Esophagus squamous epithelium (tissue), 5 donors: ENCODE results near the gene NOTUM. TPM values are rescaled to one million over a fixed set of nuclear protein-coding genes. Genes with fewer than 3 reads are reported as not detected.

Source experiments
- DNase-seq: peaks from one replicate; lab custom pipeline; 2025; lab: John Stamatoyannopoulos, UW
- H3K27ac ChIP-seq, 4 donors: fragments of 200-600 bp; sonication (generic); one replicate each; pipeline ENCODE4 v1.5.1; 2016 to 2019; ENCODE audit warnings: mild to moderate bottlenecking in 1 of 4
- H3K27me3 ChIP-seq, 4 donors: fragments of 200-600 bp; sonication (generic); 1 replicate in 3 of 4; 2 replicates in 1 of 4; pipeline versions ENCODE4 v1.5.1 to v1.6.0; 2017 to 2021; ENCODE audit warnings: antibody characterized with exemption in 1 of 4
- H3K36me3 ChIP-seq, 3 donors: fragments of 200-600 bp; sonication (generic); one replicate each; pipeline ENCODE4 v1.5.1; 2016 to 2019
- H3K4me1 ChIP-seq, 3 donors: fragments of 200-600 bp; sonication (generic); one replicate each; pipeline ENCODE4 v1.5.1; 2017 to 2019
- H3K4me3 ChIP-seq, 4 donors: fragments of 200-600 bp; sonication (generic); 1 replicate in 3 of 4; 2 replicates in 1 of 4; pipeline ENCODE4 v1.5.1; 2016 to 2019; ENCODE audit warnings: mild to moderate bottlenecking in 2 of 4, moderate library complexity in 1 of 4
- H3K9me3 ChIP-seq, 3 donors: fragments of 200-600 bp; sonication (generic); one replicate each; pipeline ENCODE4 v1.5.1; 2016 to 2019
- POLR2A ChIP-seq, 4 donors: fragments of 450-650 bp; IDR thresholded peaks; one replicate each; pipeline ENCODE4 v1.6.1; 2017; ENCODE audit warnings: antibody characterized with exemption in 4 of 4, mild to moderate bottlenecking in 4 of 4, moderate library complexity in 3 of 4
- WGBS, 2 donors: methylation state at CpG; one replicate each; pipeline ENCODE4 v1.1.5; 2018; 5-methylcytosine and 5-hydroxymethylcytosine counted together
- intact Hi-C: fragments of 100-400 bp; cut with DNase I; formaldehyde crosslinking; loops from one replicate; pipeline ENCODE4 v1.15.0; 2022
- total RNA-seq, 4 donors: library from RNA; depleted of rRNA; stranded (reverse); fragments of >200 nt; gene quantifications; one replicate each; pipeline ENCODE4 v1.1.0, GENCODE V29; 2016
- TF ChIP-seq, protein P1 (sequence below), 6 experiments: fragments of 450-650 bp in 4 of 6; fragments of 200-600 bp in 2 of 6; sonication (generic) in 2 of 6; IDR thresholded peaks; one replicate each; pipeline ENCODE4 v1.5.1; 2016 to 2019; ENCODE audit warnings: antibody characterized with exemption in 6 of 6, mild to moderate bottlenecking in 4 of 6, moderate library complexity in 4 of 6
- donor health status: DM: yes; HTN: yes; CAD: no.

Gene NOTUM
- total RNA-seq, 4 donors from 2014 or later: 0.11 to 0.94 (median 0.19) TPM; not detected in 1

DNA sequence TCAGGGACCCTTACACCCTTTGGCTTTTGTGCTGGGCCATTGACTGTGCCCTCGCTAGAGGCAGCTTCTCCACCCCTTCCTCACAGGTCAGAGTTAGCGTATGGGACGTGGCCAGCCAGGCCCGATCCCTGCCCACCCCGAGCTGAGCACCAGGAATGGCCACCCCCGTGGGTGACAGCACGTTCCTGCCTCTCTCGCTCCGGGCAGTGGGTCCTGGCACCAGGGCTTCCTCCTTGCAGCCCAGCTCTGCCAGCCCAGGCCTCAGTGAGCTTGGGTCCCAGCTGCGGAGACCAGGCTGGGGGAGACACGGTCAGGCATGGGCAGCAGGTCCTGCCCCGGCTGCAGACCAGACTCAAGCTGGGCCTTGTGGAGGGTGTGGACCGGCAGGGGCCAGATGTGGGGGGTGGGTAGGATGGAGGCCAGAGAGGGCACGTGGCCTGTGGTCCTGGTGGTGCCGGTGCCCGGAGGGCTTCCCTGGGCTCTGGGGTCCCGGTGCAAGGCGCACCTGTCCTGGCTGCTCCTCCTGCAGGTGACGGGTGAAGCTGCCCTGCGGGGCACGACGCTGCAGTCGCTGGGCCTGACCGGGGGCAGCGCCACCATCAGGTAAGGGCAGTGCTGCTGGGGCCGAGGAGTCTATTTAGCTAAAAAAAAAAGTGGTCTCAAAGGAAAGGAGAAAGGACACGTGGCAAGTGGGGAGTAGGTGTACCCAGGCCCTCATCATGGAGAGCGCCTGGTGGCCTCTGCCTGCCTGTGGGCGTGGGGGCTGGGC, 34.7 kb upstream of the NOTUM start:
- Histone ChIP-seq H3K9me3 (no peaks in the 10 kb centered on the region), H3K36me3 (peaks cover 0 to 41% (median 0%) of the 10 kb centered on the region in 3 donors), H3K4me3 (no peak overlapping the region), H3K4me1 (peaks cover 19 to 48% (median 22%) of the 10 kb centered on the region in 3 donors), H3K27me3 (no peaks in the 10 kb centered on the region), H3K27ac (no peak overlapping the region)
- no peak for TF ChIP-seq POLR2A (IDR thresholded peaks at IDR 0.05)
- TF ChIP-seq, protein P1, sequence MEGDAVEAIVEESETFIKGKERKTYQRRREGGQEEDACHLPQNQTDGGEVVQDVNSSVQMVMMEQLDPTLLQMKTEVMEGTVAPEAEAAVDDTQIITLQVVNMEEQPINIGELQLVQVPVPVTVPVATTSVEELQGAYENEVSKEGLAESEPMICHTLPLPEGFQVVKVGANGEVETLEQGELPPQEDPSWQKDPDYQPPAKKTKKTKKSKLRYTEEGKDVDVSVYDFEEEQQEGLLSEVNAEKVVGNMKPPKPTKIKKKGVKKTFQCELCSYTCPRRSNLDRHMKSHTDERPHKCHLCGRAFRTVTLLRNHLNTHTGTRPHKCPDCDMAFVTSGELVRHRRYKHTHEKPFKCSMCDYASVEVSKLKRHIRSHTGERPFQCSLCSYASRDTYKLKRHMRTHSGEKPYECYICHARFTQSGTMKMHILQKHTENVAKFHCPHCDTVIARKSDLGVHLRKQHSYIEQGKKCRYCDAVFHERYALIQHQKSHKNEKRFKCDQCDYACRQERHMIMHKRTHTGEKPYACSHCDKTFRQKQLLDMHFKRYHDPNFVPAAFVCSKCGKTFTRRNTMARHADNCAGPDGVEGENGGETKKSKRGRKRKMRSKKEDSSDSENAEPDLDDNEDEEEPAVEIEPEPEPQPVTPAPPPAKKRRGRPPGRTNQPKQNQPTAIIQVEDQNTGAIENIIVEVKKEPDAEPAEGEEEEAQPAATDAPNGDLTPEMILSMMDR (IDR thresholded peaks at IDR 0.05): no peak
- DNase-seq: no peak
- intact Hi-C loops: no loop called here
- 96 to 98% methylated on average over 4 to 15 of the region's 29 CpGs for WGBS, 2 donors

DNA sequence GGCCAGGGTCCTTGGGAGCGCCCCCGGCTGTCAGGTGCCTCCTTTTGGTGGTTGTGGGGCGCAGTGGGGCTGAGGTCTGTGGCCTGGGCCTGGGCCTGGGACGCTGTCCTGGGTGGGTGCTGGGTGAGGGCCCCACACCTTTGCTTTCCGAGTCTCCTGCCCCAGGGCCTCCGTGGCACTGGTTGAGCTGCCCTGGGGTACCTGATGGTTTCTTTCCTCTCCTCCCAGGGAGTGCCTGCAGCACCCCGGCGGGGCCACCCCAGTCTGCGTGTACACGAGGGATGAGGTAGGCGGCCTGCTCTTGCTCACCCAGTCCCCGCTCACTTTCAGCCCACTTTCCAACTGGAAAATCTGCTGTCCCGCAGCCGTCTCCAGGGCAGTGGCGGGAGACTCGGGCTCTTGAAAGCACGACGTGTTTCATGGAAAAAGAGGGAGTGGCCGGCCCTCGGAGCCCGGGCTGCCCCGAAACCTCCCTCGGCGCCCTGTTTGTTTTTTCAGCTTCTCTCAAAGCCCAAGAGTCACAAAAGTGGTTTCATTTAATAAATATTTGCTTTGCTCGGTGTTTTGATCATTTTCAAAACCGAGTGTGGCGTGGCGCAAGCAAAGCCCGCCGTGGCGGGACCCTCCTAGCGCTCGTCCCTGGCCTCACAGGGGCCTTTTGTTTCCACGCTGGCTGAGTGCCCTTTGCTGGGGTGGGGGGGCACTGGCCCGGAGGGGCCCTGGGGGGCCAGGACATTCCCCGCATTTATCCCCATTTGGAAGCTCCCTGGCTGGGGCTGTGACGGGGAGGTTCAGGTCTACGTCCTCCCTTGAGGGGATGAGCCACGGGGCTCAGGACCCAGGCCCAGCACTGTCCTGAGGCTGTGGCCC, 33.8 kb upstream of the NOTUM start:
- 82 to 83% methylated on average over 12 to 25 of the region's 39 CpGs for WGBS, 2 donors
- intact Hi-C loops: no loop called here

DNA sequence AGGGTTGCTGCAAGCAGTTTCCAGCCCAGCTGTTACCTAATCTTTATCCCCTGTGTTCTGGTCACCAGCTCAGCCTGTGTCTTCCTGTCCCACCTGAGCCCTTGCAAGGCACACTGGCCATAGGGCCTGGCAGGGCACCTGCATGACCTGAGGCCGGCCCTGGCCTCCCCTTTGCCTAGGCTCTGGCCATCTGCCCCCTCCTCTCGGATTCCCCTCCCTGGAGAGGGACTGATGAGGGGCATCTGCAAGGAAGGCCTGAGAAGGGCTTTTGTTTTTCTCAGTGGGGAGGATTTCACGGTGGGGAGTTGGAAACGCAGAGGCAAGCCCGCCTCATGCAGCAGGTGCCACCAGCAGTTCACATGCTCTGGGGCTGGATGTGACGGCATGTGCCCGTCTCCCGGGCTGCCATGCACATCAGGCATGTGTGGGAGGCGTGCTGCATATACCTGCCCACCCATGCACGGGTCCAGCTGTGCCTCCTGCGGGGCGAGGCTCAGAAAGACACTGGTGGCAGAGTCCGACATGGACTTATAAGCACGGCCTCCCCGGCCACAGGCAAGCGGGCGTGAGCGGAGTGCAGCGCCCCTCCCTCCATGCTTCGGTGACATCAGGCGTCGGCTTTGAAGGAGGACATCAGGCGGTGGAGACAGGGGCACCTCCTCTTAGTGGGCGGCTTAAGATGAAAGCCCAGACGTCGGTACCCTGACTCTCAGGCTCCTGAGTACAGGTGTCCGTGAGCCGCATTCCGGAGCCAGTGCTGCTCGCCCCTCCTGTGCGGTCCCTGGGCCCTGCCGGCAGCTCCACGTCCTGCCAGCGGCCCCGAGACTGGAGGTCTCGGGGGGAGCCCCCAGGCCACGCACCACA, 33.0 kb upstream of the NOTUM start:
- H3K27ac ChIP-seq: no peak overlapping the region
- 92 to 93% methylated on average over 12 to 14 of the region's 37 CpGs for WGBS, 2 donors
- no peaks in the 10 kb centered on the region for H3K9me3 ChIP-seq
- peaks cover 19 to 44% (median 22%) of the 10 kb centered on the region in 3 donors for H3K4me1 ChIP-seq
- H3K4me3 ChIP-seq: no peak overlapping the region
- intact Hi-C loops: no loop called here
- H3K36me3 ChIP-seq: peaks cover 0 to 44% (median 0%) of the 10 kb centered on the region in 3 donors
- no peak for DNase-seq
- TF ChIP-seq, protein P1 (IDR thresholded peaks at IDR 0.05): no peak
- no peak for TF ChIP-seq POLR2A (IDR thresholded peaks at IDR 0.05)
- no peaks in the 10 kb centered on the region for H3K27me3 ChIP-seq

More for the DNA sequence above, 33.8 kb upstream of the NOTUM start:
- no peak for DNase-seq
- Histone ChIP-seq H3K27me3 (no peaks in the 10 kb centered on the region), H3K4me1 (peaks cover 19 to 44% (median 22%) of the 10 kb centered on the region in 3 donors), H3K9me3 (no peaks in the 10 kb centered on the region), H3K36me3 (peaks cover 0 to 41% (median 0%) of the 10 kb centered on the region in 3 donors), H3K27ac (no peak overlapping the region), H3K4me3 (no peak overlapping the region)
- TF ChIP-seq, protein P1 (IDR thresholded peaks at IDR 0.05): no peak
- no peak for TF ChIP-seq POLR2A (IDR thresholded peaks at IDR 0.05)

DNA sequence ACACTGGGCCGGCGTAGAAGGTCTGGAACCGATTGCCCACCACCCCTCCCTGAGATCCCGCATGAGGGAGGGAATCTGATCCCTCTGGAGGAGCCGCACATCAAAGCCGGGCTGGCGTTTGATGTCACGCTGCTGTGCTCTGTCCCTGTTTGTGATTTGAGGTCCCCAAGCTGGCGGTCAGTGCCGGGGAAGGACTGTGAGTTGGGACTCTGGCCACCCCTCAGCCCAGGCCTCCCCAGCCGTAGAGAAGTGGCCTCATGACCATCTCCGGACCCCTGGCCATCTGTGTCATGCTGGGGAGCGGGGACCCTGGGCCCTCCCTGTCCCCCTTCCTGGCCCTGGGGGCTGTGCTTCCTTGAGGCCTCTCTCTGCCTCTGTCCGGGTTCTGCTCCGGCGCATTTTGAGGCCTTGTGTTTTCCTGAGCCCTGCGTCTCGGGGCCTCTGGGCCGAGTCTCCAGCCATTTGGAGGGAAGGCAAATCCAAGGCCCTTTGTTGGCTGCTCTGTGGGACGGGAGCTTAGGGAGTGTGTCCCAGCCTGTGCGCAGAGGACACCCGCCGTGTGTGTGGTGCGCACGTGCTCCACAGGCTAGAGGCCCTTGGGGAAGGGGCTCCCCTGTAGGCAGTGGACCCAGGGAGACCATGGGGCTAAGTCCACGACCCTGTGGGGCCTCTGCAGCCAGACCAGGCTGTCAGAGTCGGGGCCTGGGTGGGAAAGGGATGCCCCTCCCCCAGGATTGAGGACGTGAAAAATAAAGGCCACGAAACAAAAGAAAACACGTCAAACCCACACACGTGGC, 31.5 kb upstream of the NOTUM start:
- Histone ChIP-seq H3K27me3 (no peaks in the 10 kb centered on the region), H3K4me1 (peaks cover 19 to 45% (median 22%) of the 10 kb centered on the region in 3 donors), H3K9me3 (no peaks in the 10 kb centered on the region), H3K27ac (peak overlapping the region; percentile 56 to 82 (median 69)), H3K36me3 (peaks cover 0 to 53% (median 0%) of the 10 kb centered on the region in 3 donors), H3K4me3 (peak overlapping the region in 3 of 4 donors; percentile 4 to 51 (median 17))
- intact Hi-C loops: no loop called here
- no peak for TF ChIP-seq POLR2A (IDR thresholded peaks at IDR 0.05)
- TF ChIP-seq, protein P1 (IDR thresholded peaks at IDR 0.05): no peak
- no peak for DNase-seq
- 38 to 53% methylated on average over 9 of the region's 31 CpGs for WGBS, 2 donors
